Keratinocyte (primary cell): ENCODE results near the gene PSMC1. TPM values are rescaled to one million over a fixed set of nuclear protein-coding genes. Genes with fewer than 3 reads are reported as not detected.

ENCODE experiments used
- DNase-seq: peaks from one replicate; pipeline ENCODE4 v3.0.0-alpha.2; 2011; ENCODE audit warnings: low read depth, missing footprints, low spot score
- FAIRE-seq: peaks from 2 replicates; lab custom pipeline; 2011; peaks lifted over from hg19 to GRCh38; lab: Jason Lieb, UNC
- H2AFZ ChIP-seq: 2 replicates; pipeline ENCODE4 v1.6.0; 2012; ENCODE audit warnings: low read length, control low read depth, inconsistent platforms; ENCODE audit not compliant: control insufficient read depth
- H3K27ac ChIP-seq: 2 replicates; pipeline ENCODE4 v1.5.1; 2011; ENCODE audit warnings: low read length; ENCODE audit not compliant: control insufficient read depth, insufficient read depth
- H3K27me3 ChIP-seq: 3 replicates; pipeline ENCODE4 v1.6.0; 2011; ENCODE audit warnings: low read length; ENCODE audit not compliant: control insufficient read depth, insufficient read depth; ENCODE audit errors: extremely low read depth
- H3K36me3 ChIP-seq, 2 experiments: 2 replicates in 1 of 2; 3 replicates in 1 of 2; pipeline ENCODE4 v1.5.1; 2011; ENCODE audit warnings: low read length in 2 of 2, mild to moderate bottlenecking in 1 of 2; ENCODE audit not compliant: control insufficient read depth in 2 of 2, insufficient read depth in 2 of 2; ENCODE audit errors: extremely low read depth in 1 of 2
- H3K4me1 ChIP-seq: 3 replicates; pipeline ENCODE4 v1.5.1; 2011; ENCODE audit warnings: low read length; ENCODE audit not compliant: control insufficient read depth, insufficient read depth; ENCODE audit errors: extremely low read depth
- H3K4me2 ChIP-seq: 3 replicates; pipeline ENCODE4 v1.6.0; 2011; ENCODE audit warnings: low read depth, low read length; ENCODE audit not compliant: control insufficient read depth, insufficient read depth; ENCODE audit errors: extremely low read depth
- H3K4me3 ChIP-seq, 3 experiments: fragments of 200-600 bp in 1 of 3; sonication (generic) in 1 of 3; 2 replicates in 2 of 3; 3 replicates in 1 of 3; pipeline ENCODE4 v1.5.1; 2011 to 2016; ENCODE audit warnings: low read length in 3 of 3, mild to moderate bottlenecking in 3 of 3, control low read depth in 2 of 3, inconsistent platforms in 1 of 3, low read depth in 1 of 3, mixed read lengths in 1 of 3, mixed run types in 1 of 3, moderate library complexity in 1 of 3; ENCODE audit not compliant: control insufficient read depth in 2 of 3, insufficient read depth in 2 of 3; ENCODE audit errors: extremely low read depth in 1 of 3
- H3K79me2 ChIP-seq: 2 replicates; pipeline ENCODE4 v1.6.0; 2012; ENCODE audit warnings: low read length; ENCODE audit not compliant: control insufficient read depth, insufficient read depth
- H3K9ac ChIP-seq: 3 replicates; pipeline ENCODE4 v1.6.0; 2011; ENCODE audit warnings: low read length; ENCODE audit not compliant: control insufficient read depth, insufficient read depth; ENCODE audit errors: extremely low read depth
- H3K9me1 ChIP-seq: 3 replicates; pipeline ENCODE4 v1.6.0; 2011; ENCODE audit warnings: low read length; ENCODE audit not compliant: control insufficient read depth, insufficient read depth; ENCODE audit errors: extremely low read depth
- H3K9me3 ChIP-seq: 2 replicates; pipeline ENCODE4 v1.5.1; 2012; ENCODE audit warnings: low read depth, low read length; ENCODE audit not compliant: control insufficient read depth
- H4K20me1 ChIP-seq: 3 replicates; pipeline ENCODE4 v1.6.0; 2011; ENCODE audit warnings: low read length; ENCODE audit not compliant: control insufficient read depth, insufficient read depth; ENCODE audit errors: extremely low read depth
- CTCF ChIP-seq, 3 experiments: IDR thresholded peaks in 1 of 3; conservative IDR thresholded peaks in 1 of 3; optimal IDR thresholded peaks in 1 of 3; 2 replicates in 2 of 3; 3 replicates in 1 of 3; pipeline versions ENCODE3 to v1.5.1; 2011; ENCODE audit warnings: low read length in 3 of 3, mild to moderate bottlenecking in 3 of 3, moderate library complexity in 2 of 3, control low read depth in 1 of 3, inconsistent platforms in 1 of 3; ENCODE audit not compliant: insufficient read depth in 2 of 3; ENCODE audit errors: extremely low read depth in 1 of 3
- EZH2 ChIP-seq: IDR thresholded peaks from one replicate; pipeline ENCODE4 v1.6.1; 2012; ENCODE audit warnings: inconsistent platforms, mild to moderate bottlenecking, low read length, moderate library complexity
- dilution Hi-C: fragments of 300-500 bp; cut with MboI; formaldehyde crosslinking; loops from one replicate; pipeline ENCODE4 v1.7.0; 2020; ENCODE audit warnings: low sequenced_read_pairs; ENCODE audit not compliant: extremely low pct_ligation_motif_present
- polyA plus RNA-seq, 5 experiments: library from polyadenylated mRNA; depleted of rRNA in 3 of 5; stranded (reverse) in 3 of 5; stranded (forward) in 1 of 5; unstranded in 1 of 5; fragments of >200 nt; gene quantifications; 1 replicate in 1 of 5; 2 replicates in 3 of 5; 3 replicates in 1 of 5; pipeline versions ENCODE4 v1.2.1 to v1.2.3, GENCODE V29; 2011 to 2012; ENCODE audit warnings: missing spikeins in 2 of 5, low read depth in 1 of 5, low replicate concordance in 1 of 5

The PSMC1 gene
- polyA plus RNA-seq, 1 donor (not counting 4 experiments of a cell fraction or from before 2014, with no cell fraction given) = 234 TPM

- H3K9me1 ChIP-seq = no peaks in the 10 kb centered on the region
- H3K9me3 ChIP-seq = no peaks in the 10 kb centered on the region
- H3K27ac ChIP-seq = no peak overlapping the region
- peak overlapping the region; percentile 94 for H2AFZ ChIP-seq
- H3K36me3 ChIP-seq = peaks cover 3 to 11% of the 10 kb centered on the region in 2 experiments
- peak overlapping the region; percentile 79 for H3K4me2 ChIP-seq
- H3K9ac ChIP-seq = peak overlapping the region; percentile 96
- DNase-seq = no peak
- H3K79me2 ChIP-seq = peaks cover 28% of the 10 kb centered on the region
- H3K4me1 ChIP-seq = peaks cover 4% of the 10 kb centered on the region
- dilution Hi-C loops = no loop called here
- H3K27me3 ChIP-seq = no peaks in the 10 kb centered on the region
- peak overlapping the region in 2 of 3 experiments; percentile 88 to 91 for H3K4me3 ChIP-seq
- TF ChIP-seq CTCF (optimal IDR thresholded peaks at IDR 0.05 in 1 of 3, IDR thresholded peaks at IDR 0.05 in 1 of 3, conservative IDR thresholded peaks at IDR 0.05 in 1 of 3; ENCODE audit: extremely low read depth in 1 of 3, insufficient read depth in 2 of 3, low read length in 3 of 3) (no peak), EZH2 (no peak)
- FAIRE-seq = no peak
- no peaks in the 10 kb centered on the region for H4K20me1 ChIP-seq
These were observed 482 bp upstream of the PSMC1 start for GRCh38 chr14:90255871-90256270.

GRCh38 chr14:90263748-90264449 lies 7.5 kb downstream of the PSMC1 start:
- Histone ChIP-seq H4K20me1 (no peaks in the 10 kb centered on the region), H3K79me2 (peaks cover 2% of the 10 kb centered on the region), H3K27me3 (no peaks in the 10 kb centered on the region), H3K4me1 (no peaks in the 10 kb centered on the region), H3K9me1 (no peaks in the 10 kb centered on the region), H3K36me3 (peaks cover 22 to 34% of the 10 kb centered on the region in 2 experiments), H3K9me3 (no peaks in the 10 kb centered on the region), H3K4me2 (no peak overlapping the region), H2AFZ (no peak overlapping the region), H3K4me3 (no peak overlapping the region), H3K27ac (no peak overlapping the region), H3K9ac (no peak overlapping the region)
- TF ChIP-seq EZH2 (no peak), CTCF (optimal IDR thresholded peaks at IDR 0.05 in 1 of 3, IDR thresholded peaks at IDR 0.05 in 1 of 3, conservative IDR thresholded peaks at IDR 0.05 in 1 of 3; ENCODE audit: extremely low read depth in 1 of 3, insufficient read depth in 2 of 3, low read length in 3 of 3) (no peak)
- dilution Hi-C loops = no loop called here
- DNase-seq = no peak
- FAIRE-seq = no peak
